ENCODE data around the gene NECTIN1.
A peak's percentile ranks its signal among the peaks of the same experiment; 100 is the strongest.

NECTIN1 gene

DNA sequence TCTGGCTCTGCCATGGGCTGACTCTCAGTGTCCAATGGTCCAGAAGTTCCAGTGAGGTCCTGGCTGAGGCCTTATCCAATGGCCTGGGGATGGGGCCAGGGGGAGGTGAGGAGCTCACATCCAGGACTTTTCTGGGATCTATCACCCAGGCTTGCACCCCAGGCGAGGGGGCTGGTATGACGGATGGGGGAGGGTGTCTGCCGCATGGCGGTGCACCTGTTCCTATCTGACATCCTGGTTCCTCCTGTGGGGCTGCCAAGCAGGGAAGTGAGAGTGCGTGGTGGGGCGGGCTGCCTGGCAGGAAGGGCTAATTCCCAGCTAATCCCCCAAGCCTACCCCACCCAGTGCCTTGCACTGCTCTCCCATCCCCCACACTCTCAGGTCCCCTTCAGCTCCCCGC lies 102.1 kb downstream of the NECTIN1 start:
- Histone ChIP-seq H3K27me3 (ENCODE audit: insufficient read depth, low read length, poor library complexity) (no peaks in the 10 kb centered on the region), H2BK15ac (replicated peaks; ENCODE audit: low read depth) (no peak overlapping the region), H3K27ac (ENCODE audit: low read depth, low read length) (no peak overlapping the region), H3K18ac (ENCODE audit: low read length) (no peak overlapping the region), H3K4me2 (ENCODE audit: low read length) (no peak overlapping the region), H3K79me2 (ENCODE audit: control insufficient read depth, insufficient read depth, low read length) (no peaks in the 10 kb centered on the region), H3K56ac (ENCODE audit: low read length) (no peak overlapping the region), H2AK5ac (ENCODE audit: low read length) (no peak overlapping the region), H3K4me3 (ENCODE audit: low read length) (no peak overlapping the region), H4K8ac (ENCODE audit: low read depth, low read length) (no peak overlapping the region), H3K36me3 (ENCODE audit: control insufficient read depth, insufficient read depth, low read length) (no peaks in the 10 kb centered on the region), H3K4me1 (ENCODE audit: control insufficient read depth, low read depth, low read length) (no peaks in the 10 kb centered on the region), H2BK5ac (ENCODE audit: low read length) (no peak overlapping the region), H2BK120ac (ENCODE audit: low read depth, low read length) (no peak overlapping the region), H3K4ac (ENCODE audit: low read depth, low read length) (no peak overlapping the region), H3K79me1 (ENCODE audit: low read length) (no peaks in the 10 kb centered on the region), H3K9ac (ENCODE audit: low read length) (no peak overlapping the region), H3K23ac (ENCODE audit: low read length) (no peak overlapping the region), H4K5ac (ENCODE audit: low read length) (no peak overlapping the region)
- no CpG with 5 or more reads among the region's 7 CpGs for WGBS (ENCODE audit: extremely low coverage, insufficient coverage, low lambda C conversion rate)
- DNase-seq = no peak

DNA sequence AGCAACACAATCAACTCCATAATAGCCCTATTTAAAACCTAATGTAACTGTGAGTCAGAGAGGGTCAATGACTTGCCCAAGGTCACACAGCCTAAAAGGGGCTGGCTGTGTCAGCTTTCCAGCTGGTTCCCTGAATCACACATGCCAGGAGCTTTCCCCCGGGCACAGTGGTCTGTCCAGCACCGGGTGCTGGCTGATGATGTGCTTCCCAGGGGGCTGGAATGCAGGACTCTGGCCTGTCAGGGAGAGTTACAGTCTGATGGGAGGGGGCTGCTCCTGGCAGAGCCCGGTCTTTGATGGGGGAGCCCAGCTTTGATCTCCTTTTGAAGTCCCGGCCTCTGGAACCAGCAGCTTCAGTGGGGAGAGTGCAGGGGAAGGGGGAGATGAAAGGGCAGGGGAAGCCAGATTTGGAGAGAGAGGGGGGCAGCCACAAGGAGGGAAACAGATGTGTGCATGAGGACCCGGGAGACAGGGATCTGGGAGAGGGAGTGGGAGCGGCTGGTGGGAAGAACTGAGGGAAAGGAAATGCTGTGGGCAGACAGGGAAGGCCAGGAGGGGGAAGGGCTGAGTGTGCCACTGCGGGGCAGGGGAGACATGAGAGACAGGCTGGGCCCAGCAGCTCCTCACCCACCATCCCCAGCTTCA lies 102.7 kb downstream of the NECTIN1 start:
- Histone ChIP-seq H3K23ac (ENCODE audit: low read length) (no peak overlapping the region), H2BK15ac (replicated peaks; ENCODE audit: low read depth) (no peak overlapping the region), H2BK120ac (ENCODE audit: low read depth, low read length) (no peak overlapping the region), H4K8ac (ENCODE audit: low read depth, low read length) (no peak overlapping the region), H3K27ac (ENCODE audit: low read depth, low read length) (no peak overlapping the region), H3K79me1 (ENCODE audit: low read length) (no peaks in the 10 kb centered on the region), H3K79me2 (ENCODE audit: control insufficient read depth, insufficient read depth, low read length) (no peaks in the 10 kb centered on the region), H3K9ac (ENCODE audit: low read length) (no peak overlapping the region), H3K4me3 (ENCODE audit: low read length) (no peak overlapping the region), H4K5ac (ENCODE audit: low read length) (no peak overlapping the region), H2BK5ac (ENCODE audit: low read length) (no peak overlapping the region), H3K36me3 (ENCODE audit: control insufficient read depth, insufficient read depth, low read length) (no peaks in the 10 kb centered on the region), H3K56ac (ENCODE audit: low read length) (no peak overlapping the region), H2AK5ac (ENCODE audit: low read length) (no peak overlapping the region), H3K4me1 (ENCODE audit: control insufficient read depth, low read depth, low read length) (no peaks in the 10 kb centered on the region), H3K27me3 (ENCODE audit: insufficient read depth, low read length, poor library complexity) (no peaks in the 10 kb centered on the region), H3K4me2 (ENCODE audit: low read length) (no peak overlapping the region), H3K18ac (ENCODE audit: low read length) (no peak overlapping the region), H3K4ac (ENCODE audit: low read depth, low read length) (no peak overlapping the region)
- no peak for DNase-seq
- no CpG with 5 or more reads among the region's 7 CpGs for WGBS (ENCODE audit: extremely low coverage, insufficient coverage, low lambda C conversion rate)

DNA sequence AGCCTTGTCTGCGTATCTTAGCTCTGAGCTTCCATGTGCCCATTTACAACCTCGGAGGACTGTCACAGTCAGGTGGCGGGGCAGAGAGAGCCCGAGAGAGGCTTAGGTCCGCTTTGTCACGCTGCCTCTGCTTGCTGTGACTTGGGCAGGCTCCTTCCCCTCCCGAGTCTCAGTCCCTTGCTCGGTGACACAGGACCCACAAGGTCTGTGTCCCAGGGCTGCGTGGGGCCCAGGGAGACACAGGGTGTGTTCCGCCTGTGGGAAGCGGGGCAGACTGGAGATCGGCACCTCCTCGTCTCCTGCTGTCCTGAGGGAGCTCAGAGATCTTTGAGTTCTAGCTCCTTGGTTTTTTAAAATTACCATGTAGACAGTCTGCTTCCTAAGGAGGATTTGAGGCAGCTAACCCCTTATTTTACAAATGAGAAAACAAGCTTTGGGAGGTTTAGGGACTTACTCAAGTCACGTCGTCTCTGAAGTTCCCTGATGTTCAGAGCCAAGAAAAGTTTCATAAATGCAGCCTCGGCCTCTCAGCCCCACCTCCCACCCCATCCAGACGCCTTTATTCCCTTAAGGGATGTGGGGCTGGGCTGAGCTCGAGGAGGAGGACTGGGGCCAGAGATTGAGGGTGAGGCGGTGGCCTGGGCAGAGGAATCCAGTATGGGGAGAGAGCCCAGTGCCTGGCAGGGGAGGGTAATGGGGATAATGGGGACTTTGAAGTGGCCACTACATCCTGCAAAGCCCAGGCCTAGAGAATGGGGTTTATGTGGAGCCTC lies 103.6 kb downstream of the NECTIN1 start:
- Histone ChIP-seq H3K4me3 (ENCODE audit: low read length) (no peak overlapping the region), H3K79me2 (ENCODE audit: control insufficient read depth, insufficient read depth, low read length) (no peaks in the 10 kb centered on the region), H3K18ac (ENCODE audit: low read length) (no peak overlapping the region)

DNA sequence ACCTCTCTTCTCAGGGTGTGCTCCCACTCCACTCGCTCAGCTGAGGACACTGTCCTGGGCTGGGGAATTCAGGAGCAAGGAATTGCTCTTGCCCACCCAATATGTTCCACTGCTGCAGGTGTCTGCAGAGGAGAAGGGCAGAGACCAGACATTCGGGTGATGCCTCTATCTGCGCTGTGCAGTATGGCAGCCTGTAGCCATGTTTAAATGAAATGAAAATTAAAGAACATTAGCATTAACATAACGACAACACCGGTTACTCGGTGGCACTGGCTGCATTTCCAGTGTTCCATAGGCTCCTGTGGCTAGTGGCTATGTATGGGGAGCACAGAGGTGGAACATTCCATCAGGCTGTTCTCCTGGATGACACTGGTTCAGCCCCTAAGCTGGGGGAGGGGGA lies 104.4 kb downstream of the NECTIN1 start:
- Histone ChIP-seq H2BK15ac (replicated peaks; ENCODE audit: low read depth) (no peak overlapping the region), H3K36me3 (ENCODE audit: control insufficient read depth, insufficient read depth, low read length) (no peaks in the 10 kb centered on the region), H3K23ac (ENCODE audit: low read length) (no peak overlapping the region), H3K79me1 (ENCODE audit: low read length) (no peaks in the 10 kb centered on the region), H3K4me2 (ENCODE audit: low read length) (no peak overlapping the region), H3K56ac (ENCODE audit: low read length) (no peak overlapping the region), H3K18ac (ENCODE audit: low read length) (no peak overlapping the region), H3K9ac (ENCODE audit: low read length) (no peak overlapping the region), H3K4me1 (ENCODE audit: control insufficient read depth, low read depth, low read length) (no peaks in the 10 kb centered on the region), H2BK120ac (ENCODE audit: low read depth, low read length) (no peak overlapping the region), H4K8ac (ENCODE audit: low read depth, low read length) (no peak overlapping the region), H3K27ac (ENCODE audit: low read depth, low read length) (no peak overlapping the region), H3K4ac (ENCODE audit: low read depth, low read length) (no peak overlapping the region), H4K5ac (ENCODE audit: low read length) (no peak overlapping the region), H2BK5ac (ENCODE audit: low read length) (no peak overlapping the region), H3K79me2 (ENCODE audit: control insufficient read depth, insufficient read depth, low read length) (no peaks in the 10 kb centered on the region), H2AK5ac (ENCODE audit: low read length) (no peak overlapping the region), H3K4me3 (ENCODE audit: low read length) (no peak overlapping the region), H3K27me3 (ENCODE audit: insufficient read depth, low read length, poor library complexity) (no peaks in the 10 kb centered on the region)
- no CpG with 5 or more reads among the region's 6 CpGs for WGBS (ENCODE audit: extremely low coverage, insufficient coverage, low lambda C conversion rate)
- DNase-seq = no peak

More for the DNA sequence above, 103.6 kb downstream of the NECTIN1 start:
- H3K4me2 ChIP-seq (ENCODE audit: low read length) = no peak overlapping the region
- H3K9ac ChIP-seq (ENCODE audit: low read length) = no peak overlapping the region
- H4K5ac ChIP-seq (ENCODE audit: low read length) = no peak overlapping the region
- no peak overlapping the region for H2AK5ac ChIP-seq (ENCODE audit: low read length)
- no peaks in the 10 kb centered on the region for H3K27me3 ChIP-seq (ENCODE audit: insufficient read depth, low read length, poor library complexity)
- no peak overlapping the region for H3K4ac ChIP-seq (ENCODE audit: low read depth, low read length)
- H3K79me1 ChIP-seq (ENCODE audit: low read length) = no peaks in the 10 kb centered on the region
- no peak overlapping the region for H4K8ac ChIP-seq (ENCODE audit: low read depth, low read length)
- H2BK15ac ChIP-seq (replicated peaks; ENCODE audit: low read depth) = no peak overlapping the region
- H3K36me3 ChIP-seq (ENCODE audit: control insufficient read depth, insufficient read depth, low read length) = no peaks in the 10 kb centered on the region
- no CpG with 5 or more reads among the region's 19 CpGs for WGBS (ENCODE audit: extremely low coverage, insufficient coverage, low lambda C conversion rate)
- no peak overlapping the region for H3K27ac ChIP-seq (ENCODE audit: low read depth, low read length)
- no peak overlapping the region for H3K23ac ChIP-seq (ENCODE audit: low read length)
- H2BK120ac ChIP-seq (ENCODE audit: low read depth, low read length) = no peak overlapping the region
- peak overlapping the region; percentile 67 for H3K56ac ChIP-seq (ENCODE audit: low read length)
- no peaks in the 10 kb centered on the region for H3K4me1 ChIP-seq (ENCODE audit: control insufficient read depth, low read depth, low read length)
- DNase-seq = no peak
- H2BK5ac ChIP-seq (ENCODE audit: low read length) = no peak overlapping the region

DNA sequence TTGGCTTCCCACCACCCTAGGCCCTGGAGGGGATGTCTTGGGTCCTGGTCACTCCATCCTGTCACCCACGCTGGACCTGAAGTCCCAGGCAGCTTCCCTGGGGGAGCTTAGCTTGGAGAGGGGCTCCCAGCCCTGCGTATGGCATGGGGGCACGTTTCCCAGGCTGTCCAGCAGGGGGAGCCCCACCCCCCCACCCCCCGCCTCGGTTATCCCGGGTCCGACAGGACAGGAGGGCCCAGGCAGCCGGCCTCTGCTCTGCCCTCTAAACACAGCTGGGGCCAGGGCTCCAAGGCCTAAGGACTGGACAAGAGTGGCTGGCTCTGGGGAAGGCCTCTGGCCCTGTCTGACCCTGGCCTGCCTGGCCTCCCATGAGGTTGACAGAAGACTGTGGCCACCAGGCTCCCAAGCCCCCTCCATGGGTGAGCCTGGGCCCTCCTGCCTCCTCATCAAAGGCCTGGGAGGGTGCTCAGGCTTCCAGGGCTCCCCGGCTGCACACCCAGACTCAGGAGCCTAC lies 104.8 kb downstream of the NECTIN1 start:
- H3K4me2 ChIP-seq (ENCODE audit: low read length) = no peak overlapping the region
- WGBS (ENCODE audit: extremely low coverage, insufficient coverage, low lambda C conversion rate) = no CpG with 5 or more reads among the region's 9 CpGs
- H3K36me3 ChIP-seq (ENCODE audit: control insufficient read depth, insufficient read depth, low read length) = no peaks in the 10 kb centered on the region
- H2AK5ac ChIP-seq (ENCODE audit: low read length) = no peak overlapping the region
- no peak overlapping the region for H3K23ac ChIP-seq (ENCODE audit: low read length)
- DNase-seq = no peak
- no peak overlapping the region for H3K27ac ChIP-seq (ENCODE audit: low read depth, low read length)
- H2BK5ac ChIP-seq (ENCODE audit: low read length) = no peak overlapping the region
- no peak overlapping the region for H3K4ac ChIP-seq (ENCODE audit: low read depth, low read length)
- no peak overlapping the region for H4K5ac ChIP-seq (ENCODE audit: low read length)
- H2BK15ac ChIP-seq (replicated peaks; ENCODE audit: low read depth) = no peak overlapping the region
- H3K79me2 ChIP-seq (ENCODE audit: control insufficient read depth, insufficient read depth, low read length) = no peaks in the 10 kb centered on the region
- no peaks in the 10 kb centered on the region for H3K4me1 ChIP-seq (ENCODE audit: control insufficient read depth, low read depth, low read length)
- H3K18ac ChIP-seq (ENCODE audit: low read length) = no peak overlapping the region
- H3K9ac ChIP-seq (ENCODE audit: low read length) = peak overlapping the region; percentile 20
- peak overlapping the region; percentile 74 for H3K56ac ChIP-seq (ENCODE audit: low read length)
- no peak overlapping the region for H3K4me3 ChIP-seq (ENCODE audit: low read length)
- H2BK120ac ChIP-seq (ENCODE audit: low read depth, low read length) = no peak overlapping the region
- no peak overlapping the region for H4K8ac ChIP-seq (ENCODE audit: low read depth, low read length)
- H3K79me1 ChIP-seq (ENCODE audit: low read length) = no peaks in the 10 kb centered on the region
- H3K27me3 ChIP-seq (ENCODE audit: insufficient read depth, low read length, poor library complexity) = no peaks in the 10 kb centered on the region

Measured in mesendoderm (in vitro differentiated cells).